ENCODE data around the gene MTA1. TPM values are rescaled to one million over a fixed set of nuclear protein-coding genes. Genes with fewer than 3 reads are reported as not detected.

MTA1 gene
- total RNA-seq (100 to 1,000 TPM; 122 to 123 TPM), polyA plus RNA-seq (1 to 10 TPM; 1.5 to 6.0 TPM)

GRCh38 chr14:105419195-105420091 is at the start of gene MTA1:
Gene MTA1, plus strand, starts transcription at chr14:105419827. Its CDS starts 209 bp downstream, at chr14:105420036.
- peak in 4 of 5 donors; percentile 45 to 51 (median 49) for DNase-seq
- H3K4me1 ChIP-seq (ENCODE audit: insufficient read depth, low read length): peaks cover 43% of the 10 kb centered on the region
- H3K36me3 ChIP-seq (ENCODE audit: insufficient read depth, low read length): no peaks in the 10 kb centered on the region
- H3K9me3 Mint-ChIP-seq: no peaks in the 10 kb centered on the region
- H3K27me3 Mint-ChIP-seq: peaks cover 0 to 2% of the 10 kb centered on the region in 2 donors
- intact Hi-C loops (cut with micrococcal nuclease): loop anchor here (1.0 kb wide), 1 partner anchor 72 kb away; the partner anchor contains the start of gene TEDC1
- POLR2A ChIA-PET (ENCODE audit: partially characterized antibody): interaction anchor here (0.6 to 1.0 kb wide), 2 partner anchors 15 to 68 kb away, joined by 3 read pairs; no protein-coding TSS in a partner anchor
- peak within 1 kb of the TSS in 6 of 7 donors; percentile 70 to 89 (median 78) for H3K27ac Mint-ChIP-seq
- H3K36me3 Mint-ChIP-seq: peaks cover 0 to 7% of the 10 kb centered on the region in 2 donors
- peak within 1 kb of the TSS; percentile 82 to 91 (median 86) for H3K4me3 Mint-ChIP-seq
- H3K9me3 ChIP-seq (ENCODE audit: control insufficient read depth in 1 of 2, low read length in 2 of 2): no peaks in the 10 kb centered on the region
- peak within 1 kb of the TSS; percentile 42 to 54 for H3K4me3 ChIP-seq (ENCODE audit: low read length in 2 of 2)
- peaks cover 5 to 45% (median 26%) of the 10 kb centered on the region in 4 donors for H3K4me1 Mint-ChIP-seq
- peaks cover 2% of the 10 kb centered on the region for H3K27me3 ChIP-seq (ENCODE audit: insufficient read depth, low read length)
- peak within 1 kb of the TSS; percentile 48 for H3K27ac ChIP-seq (ENCODE audit: low read depth, low read length)
- CTCF ChIA-PET (ENCODE audit: partially characterized antibody): interaction anchor here (0.6 kb wide), 1 partner anchor 15 kb away, joined by 4 read pairs; no protein-coding TSS in a partner anchor

GRCh38 chr14:105374389-105374788 is 45.2 kb upstream of the MTA1 start:
- H3K9me3 Mint-ChIP-seq: no peaks in the 10 kb centered on the region
- no peaks in the 10 kb centered on the region for H3K27me3 ChIP-seq (ENCODE audit: insufficient read depth, low read length)
- no peak overlapping the region for H3K27ac Mint-ChIP-seq
- no peak overlapping the region for H3K4me3 Mint-ChIP-seq
- peaks cover 9 to 14% (median 13%) of the 10 kb centered on the region in 4 donors for H3K4me1 Mint-ChIP-seq
- H3K27ac ChIP-seq (ENCODE audit: low read depth, low read length): no peak overlapping the region
- H3K4me1 ChIP-seq (ENCODE audit: insufficient read depth, low read length): no peaks in the 10 kb centered on the region
- POLR2A ChIA-PET (ENCODE audit: partially characterized antibody): interaction anchor here (1.1 to 1.2 kb wide), 2 partner anchors 23 to 116 kb away, joined by 4 read pairs; partner anchors contain the start of gene TEX22
- CTCF ChIA-PET (ENCODE audit: partially characterized antibody): interaction anchor here (1.0 to 1.1 kb wide), 3 partner anchors 16 to 154 kb away, joined by 3 to 4 read pairs (median 4); no protein-coding TSS in a partner anchor
- no peak for DNase-seq
- H3K36me3 ChIP-seq (ENCODE audit: insufficient read depth, low read length): no peaks in the 10 kb centered on the region
- H3K9me3 ChIP-seq (ENCODE audit: control insufficient read depth in 1 of 2, low read length in 2 of 2): no peaks in the 10 kb centered on the region
- H3K27me3 Mint-ChIP-seq: no peaks in the 10 kb centered on the region
- peaks cover 4 to 5% of the 10 kb centered on the region in 2 donors for H3K36me3 Mint-ChIP-seq
- no peak overlapping the region for H3K4me3 ChIP-seq (ENCODE audit: low read length in 2 of 2)
- intact Hi-C loops (cut with micrococcal nuclease): loop anchor here (10.0 kb wide), 1 partner anchor 70 kb away; no protein-coding TSS in a partner anchor

- Histone ChIP-seq H3K9me3 (ENCODE audit: control insufficient read depth in 1 of 2, low read length in 2 of 2) (no peaks in the 10 kb centered on the region), H3K27ac (ENCODE audit: low read depth, low read length) (no peak overlapping the region), H3K4me3 (ENCODE audit: low read length in 2 of 2) (no peak overlapping the region), H3K36me3 (ENCODE audit: insufficient read depth, low read length) (no peaks in the 10 kb centered on the region), H3K27me3 (ENCODE audit: insufficient read depth, low read length) (no peaks in the 10 kb centered on the region), H3K4me1 (ENCODE audit: insufficient read depth, low read length) (no peaks in the 10 kb centered on the region)
- H3K9me3 Mint-ChIP-seq: no peaks in the 10 kb centered on the region
- ChIA-PET POLR2A (ENCODE audit: partially characterized antibody) (interaction anchor here (1.1 kb wide), 1 partner anchor 114 kb away, joined by 4 read pairs; no protein-coding TSS in a partner anchor), CTCF (ENCODE audit: partially characterized antibody) (no interaction called here)
- no peak for DNase-seq
- no peaks in the 10 kb centered on the region for H3K27me3 Mint-ChIP-seq
- peaks cover 9 to 14% (median 12%) of the 10 kb centered on the region in 4 donors for H3K4me1 Mint-ChIP-seq
- H3K4me3 Mint-ChIP-seq: no peak overlapping the region
- intact Hi-C loops (cut with micrococcal nuclease): loop anchor here (10.0 kb wide), 1 partner anchor 69 kb away; no protein-coding TSS in a partner anchor
- H3K36me3 Mint-ChIP-seq: peaks cover 3% of the 10 kb centered on the region in 2 donors
- peak overlapping the region in 1 of 7 donors; percentile 44 for H3K27ac Mint-ChIP-seq
Observed at GRCh38 chr14:105375635-105376057, 44.0 kb upstream of the MTA1 start.

- H3K4me1 Mint-ChIP-seq: peaks cover 6 to 8% (median 8%) of the 10 kb centered on the region in 4 donors
- no peaks in the 10 kb centered on the region for H3K27me3 ChIP-seq (ENCODE audit: insufficient read depth, low read length)
- no peak overlapping the region for H3K4me3 ChIP-seq (ENCODE audit: low read length in 2 of 2)
- H3K27me3 Mint-ChIP-seq: no peaks in the 10 kb centered on the region
- no peaks in the 10 kb centered on the region for H3K36me3 Mint-ChIP-seq
- CTCF ChIA-PET (ENCODE audit: partially characterized antibody): no interaction called here
- H3K27ac ChIP-seq (ENCODE audit: low read depth, low read length): no peak overlapping the region
- H3K36me3 ChIP-seq (ENCODE audit: insufficient read depth, low read length): no peaks in the 10 kb centered on the region
- DNase-seq: no peak
- H3K9me3 Mint-ChIP-seq: no peaks in the 10 kb centered on the region
- no peaks in the 10 kb centered on the region for H3K9me3 ChIP-seq (ENCODE audit: control insufficient read depth in 1 of 2, low read length in 2 of 2)
- H3K4me3 Mint-ChIP-seq: no peak overlapping the region
- H3K27ac Mint-ChIP-seq: no peak overlapping the region
- no peaks in the 10 kb centered on the region for H3K4me1 ChIP-seq (ENCODE audit: insufficient read depth, low read length)
- POLR2A ChIA-PET (ENCODE audit: partially characterized antibody): no interaction called here
- intact Hi-C loops (cut with micrococcal nuclease): loop anchor here (10.0 kb wide), 1 partner anchor 68 kb away; no protein-coding TSS in a partner anchor
Observed at GRCh38 chr14:105376521-105377440, 42.8 kb upstream of the MTA1 start.

- no peak overlapping the region for H3K4me3 Mint-ChIP-seq
- CTCF ChIA-PET (ENCODE audit: partially characterized antibody): no interaction called here
Observed at GRCh38 chr14:105377555-105378182, 42.0 kb upstream of the MTA1 start.

GRCh38 chr14:105378199-105378598 is 41.4 kb upstream of the MTA1 start:
- H3K27me3 Mint-ChIP-seq: no peaks in the 10 kb centered on the region
- CTCF ChIA-PET (ENCODE audit: partially characterized antibody): no interaction called here
- POLR2A ChIA-PET (ENCODE audit: partially characterized antibody): no interaction called here
- H3K4me1 ChIP-seq (ENCODE audit: insufficient read depth, low read length): no peaks in the 10 kb centered on the region
- H3K9me3 Mint-ChIP-seq: no peaks in the 10 kb centered on the region
- H3K4me1 Mint-ChIP-seq: peaks cover 6 to 8% (median 8%) of the 10 kb centered on the region in 4 donors
- no peaks in the 10 kb centered on the region for H3K36me3 Mint-ChIP-seq
- H3K9me3 ChIP-seq (ENCODE audit: control insufficient read depth in 1 of 2, low read length in 2 of 2): no peaks in the 10 kb centered on the region
- H3K4me3 ChIP-seq (ENCODE audit: low read length in 2 of 2): no peak overlapping the region
- H3K36me3 ChIP-seq (ENCODE audit: insufficient read depth, low read length): no peaks in the 10 kb centered on the region
- intact Hi-C loops (cut with micrococcal nuclease): loop anchor here (10.0 kb wide), 1 partner anchor 67 kb away; no protein-coding TSS in a partner anchor
- no peak overlapping the region for H3K27ac Mint-ChIP-seq
- no peaks in the 10 kb centered on the region for H3K27me3 ChIP-seq (ENCODE audit: insufficient read depth, low read length)
- no peak for DNase-seq
- H3K27ac ChIP-seq (ENCODE audit: low read depth, low read length): no peak overlapping the region
- no peak overlapping the region for H3K4me3 Mint-ChIP-seq

More at GRCh38 chr14:105377555-105378182, 42.0 kb upstream of the MTA1 start:
- peaks cover 6 to 8% (median 8%) of the 10 kb centered on the region in 4 donors for H3K4me1 Mint-ChIP-seq
- Histone ChIP-seq H3K4me3 (ENCODE audit: low read length in 2 of 2) (no peak overlapping the region), H3K9me3 (ENCODE audit: control insufficient read depth in 1 of 2, low read length in 2 of 2) (no peaks in the 10 kb centered on the region), H3K27ac (ENCODE audit: low read depth, low read length) (no peak overlapping the region), H3K36me3 (ENCODE audit: insufficient read depth, low read length) (no peaks in the 10 kb centered on the region), H3K4me1 (ENCODE audit: insufficient read depth, low read length) (no peaks in the 10 kb centered on the region), H3K27me3 (ENCODE audit: insufficient read depth, low read length) (no peaks in the 10 kb centered on the region)
- H3K9me3 Mint-ChIP-seq: no peaks in the 10 kb centered on the region
- POLR2A ChIA-PET (ENCODE audit: partially characterized antibody): no interaction called here
- no peaks in the 10 kb centered on the region for H3K27me3 Mint-ChIP-seq
- DNase-seq: no peak
- intact Hi-C loops (cut with micrococcal nuclease): loop anchor here (10.0 kb wide), 1 partner anchor 67 kb away; no protein-coding TSS in a partner anchor
- no peak overlapping the region for H3K27ac Mint-ChIP-seq
- H3K36me3 Mint-ChIP-seq: no peaks in the 10 kb centered on the region
